NCI-H2196 (cell line): Measurements from ENCODE around the gene NGRN.
"Not testable (repeated sequence)": the region's sequence is repeated elsewhere in the genome, so short reads cannot be mapped to it uniquely, and the experiment has no call there.

Source experiments
- DNase-seq: peaks from one replicate; lab custom pipeline; 2025; ENCODE audit not compliant: unreplicated experiment; lab: John Stamatoyannopoulos, UW

NGRN gene

GRCh38 chr15:90281637-90282036, 16.2 kb downstream of the NGRN start:
- not testable (repeated sequence) for DNase-seq

- DNase-seq: no peak
Measured at GRCh38 chr15:90286678-90287077, 21.2 kb downstream of the NGRN start.

- no peak for DNase-seq
Measured at GRCh38 chr15:90287101-90287500, 21.6 kb downstream of the NGRN start.

GRCh38 chr15:90287946-90288345, 22.5 kb downstream of the NGRN start:
- DNase-seq: no peak

GRCh38 chr15:90291679-90292356, 26.3 kb downstream of the NGRN start:
- DNase-seq: peak; percentile 64

GRCh38 chr15:90293040-90293810, 27.8 kb downstream of the NGRN start:
- peak; percentile 84 for DNase-seq

- DNase-seq: no peak
Measured at GRCh38 chr15:90294159-90294558, 28.7 kb downstream of the NGRN start.

GRCh38 chr15:90294601-90295269, 29.3 kb downstream of the NGRN start:
- no peak for DNase-seq

- no peak for DNase-seq
Measured at GRCh38 chr15:90295270-90295648, 29.8 kb downstream of the NGRN start.

GRCh38 chr15:90296316-90296884, 30.9 kb downstream of the NGRN start:
- not testable (repeated sequence) for DNase-seq

- no peak for DNase-seq
Measured at GRCh38 chr15:90297021-90297420, 31.5 kb downstream of the NGRN start.

- no peak for DNase-seq
Measured at GRCh38 chr15:90300541-90300940, 35.1 kb downstream of the NGRN start.

- no peak for DNase-seq
Measured at GRCh38 chr15:90300988-90301706, 35.7 kb downstream of the NGRN start.

- no peak for DNase-seq
Measured at GRCh38 chr15:90301707-90302300, 36.3 kb downstream of the NGRN start.

GRCh38 chr15:90305355-90305754, 39.9 kb downstream of the NGRN start:
- not testable (repeated sequence) for DNase-seq

- DNase-seq: no peak
Measured at GRCh38 chr15:90305932-90306331, 40.5 kb downstream of the NGRN start.

GRCh38 chr15:90306560-90306959, 41.1 kb downstream of the NGRN start:
- no peak for DNase-seq

- no peak for DNase-seq
Measured at GRCh38 chr15:90307661-90308060, 42.2 kb downstream of the NGRN start.

- DNase-seq: no peak
Measured at GRCh38 chr15:90309020-90309419, 43.5 kb downstream of the NGRN start.

- no peak for DNase-seq
Measured at GRCh38 chr15:90315278-90315982, 50.0 kb downstream of the NGRN start.
